Gastrocnemius medialis (tissue), 4 donors: Measurements from ENCODE around the gene DENND1A.

Experiments used
- POLR2A ChIP-seq, 2 donors: fragments of 450-650 bp; IDR thresholded peaks; one replicate each; pipeline ENCODE4 v1.6.1; 2017; ENCODE audit warnings: antibody characterized with exemption in 2 of 2, mild to moderate bottlenecking in 2 of 2, moderate library complexity in 2 of 2
- TF ChIP-seq, protein P1 (sequence below), 5 experiments: fragments of 450-650 bp in 3 of 5; fragments of 200-600 bp in 2 of 5; sonication (generic) in 2 of 5; IDR thresholded peaks in 4 of 5; conservative IDR thresholded peaks in 1 of 5; 1 replicate in 4 of 5; 2 replicates in 1 of 5; pipeline ENCODE4 v1.5.1; 2016 to 2019; ENCODE audit warnings: antibody characterized with exemption in 5 of 5, mild to moderate bottlenecking in 3 of 5, moderate library complexity in 3 of 5

DNA sequence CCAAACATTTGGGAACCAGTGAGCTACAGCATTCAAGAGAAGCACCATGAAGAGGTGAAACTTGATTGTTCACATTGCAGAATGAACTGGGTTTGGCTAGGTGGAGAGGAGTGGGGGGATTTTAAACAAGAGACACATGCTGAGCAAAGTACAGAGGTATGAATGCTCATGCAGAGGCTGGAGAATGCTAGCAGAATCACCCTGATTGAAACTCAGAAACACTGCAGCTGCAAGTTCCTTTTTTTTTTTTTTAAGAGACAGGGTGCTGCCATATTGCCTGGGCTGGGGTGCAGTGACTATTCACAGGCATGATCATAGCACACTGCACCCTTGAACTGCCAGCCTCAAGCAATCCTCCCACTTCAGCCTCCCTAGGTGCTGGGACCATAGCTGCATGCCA is 35.1 kb downstream of the DENND1A start:
- no peak for TF ChIP-seq POLR2A (IDR thresholded peaks at IDR 0.05)
- TF ChIP-seq, protein P1, sequence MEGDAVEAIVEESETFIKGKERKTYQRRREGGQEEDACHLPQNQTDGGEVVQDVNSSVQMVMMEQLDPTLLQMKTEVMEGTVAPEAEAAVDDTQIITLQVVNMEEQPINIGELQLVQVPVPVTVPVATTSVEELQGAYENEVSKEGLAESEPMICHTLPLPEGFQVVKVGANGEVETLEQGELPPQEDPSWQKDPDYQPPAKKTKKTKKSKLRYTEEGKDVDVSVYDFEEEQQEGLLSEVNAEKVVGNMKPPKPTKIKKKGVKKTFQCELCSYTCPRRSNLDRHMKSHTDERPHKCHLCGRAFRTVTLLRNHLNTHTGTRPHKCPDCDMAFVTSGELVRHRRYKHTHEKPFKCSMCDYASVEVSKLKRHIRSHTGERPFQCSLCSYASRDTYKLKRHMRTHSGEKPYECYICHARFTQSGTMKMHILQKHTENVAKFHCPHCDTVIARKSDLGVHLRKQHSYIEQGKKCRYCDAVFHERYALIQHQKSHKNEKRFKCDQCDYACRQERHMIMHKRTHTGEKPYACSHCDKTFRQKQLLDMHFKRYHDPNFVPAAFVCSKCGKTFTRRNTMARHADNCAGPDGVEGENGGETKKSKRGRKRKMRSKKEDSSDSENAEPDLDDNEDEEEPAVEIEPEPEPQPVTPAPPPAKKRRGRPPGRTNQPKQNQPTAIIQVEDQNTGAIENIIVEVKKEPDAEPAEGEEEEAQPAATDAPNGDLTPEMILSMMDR (IDR thresholded peaks at IDR 0.05 in 4 of 5, conservative IDR thresholded peaks at IDR 0.05 in 1 of 5), result no peak
